Ascending aorta (tissue), 2 donors: ENCODE measurements around the gene C17orf50. TPM values are rescaled to one million over a fixed set of nuclear protein-coding genes. Genes with fewer than 3 reads are reported as not detected.
A peak's percentile ranks its signal among the peaks of the same experiment; 100 is the strongest.

Experiments used
- DNase-seq, 2 donors: peaks; one replicate each; pipeline ENCODE4 v3.0.0-alpha.2; 2019; ENCODE audit warnings: low spot score in 2 of 2
- H3K27ac ChIP-seq, 2 donors: fragments of 200-600 bp; sonication (generic); one replicate each; pipeline ENCODE4 v1.5.1; 2016 to 2017; ENCODE audit warnings: mild to moderate bottlenecking in 1 of 2
- H3K27me3 ChIP-seq: fragments of 200-600 bp; sonication (generic); one replicate; pipeline ENCODE4 v1.5.1; 2017
- H3K36me3 ChIP-seq, 2 donors: fragments of 200-600 bp; sonication (generic); one replicate each; pipeline ENCODE4 v1.5.1; 2016
- H3K4me1 ChIP-seq, 2 donors: fragments of 200-600 bp; sonication (generic); one replicate each; pipeline ENCODE4 v1.5.1; 2016 to 2017; ENCODE audit warnings: mild to moderate bottlenecking in 1 of 2
- H3K4me3 ChIP-seq, 2 donors: fragments of 200-600 bp; sonication (generic); one replicate each; pipeline ENCODE4 v1.5.1; 2016 to 2017; ENCODE audit warnings: mild to moderate bottlenecking in 1 of 2
- H3K9me3 ChIP-seq, 2 donors: fragments of 200-600 bp; sonication (generic); one replicate each; pipeline ENCODE4 v1.5.1; 2016
- intact Hi-C: fragments of 100-400 bp; cut with DNase I; formaldehyde crosslinking; loops from one replicate; pipeline ENCODE4 v1.15.1; 2023
- total RNA-seq: library from RNA; depleted of rRNA; stranded (reverse); fragments of >200 nt; gene quantifications from one replicate; pipeline ENCODE4 v1.1.0, GENCODE V29; 2016
- TF ChIP-seq, protein P1 (sequence below), 3 experiments: fragments of 200-600 bp in 2 of 3; fragments of 450-650 bp in 1 of 3; sonication (generic) in 2 of 3; IDR thresholded peaks; one replicate each; pipeline ENCODE4 v1.5.1; 2016 to 2019; ENCODE audit warnings: antibody characterized with exemption in 3 of 3, mild to moderate bottlenecking in 1 of 3, moderate library complexity in 1 of 3

C17orf50 gene
- total RNA-seq, 1 donor from 2014 or later = not detected

DNA sequence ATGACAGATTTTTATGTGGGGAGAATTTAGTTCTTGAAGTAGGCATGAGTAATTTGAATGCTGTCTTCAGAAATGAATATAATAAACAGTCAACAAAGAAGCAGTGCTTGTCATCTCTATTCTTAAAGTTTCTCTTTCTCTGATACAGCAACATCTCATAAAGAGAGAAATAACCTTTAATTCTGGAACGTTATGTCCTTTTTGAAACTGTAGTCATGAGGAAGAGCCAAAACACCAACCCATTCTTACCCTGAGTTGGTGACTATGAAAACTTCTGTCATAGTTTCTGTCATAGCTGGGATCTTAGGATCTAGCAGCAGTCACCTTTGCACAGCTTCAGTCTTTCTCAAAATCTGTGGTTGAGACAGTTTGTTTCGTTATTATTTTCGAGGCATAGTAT, 44.5 kb upstream of the C17orf50 start:
- Histone ChIP-seq H3K36me3 (peaks cover 10 to 14% of the 10 kb centered on the region in 2 donors), H3K4me3 (no peak overlapping the region), H3K4me1 (peaks cover 12 to 45% of the 10 kb centered on the region in 2 donors), H3K27me3 (no peaks in the 10 kb centered on the region), H3K27ac (peak overlapping the region; percentile 74 to 85), H3K9me3 (no peaks in the 10 kb centered on the region)
- TF ChIP-seq, protein P1, sequence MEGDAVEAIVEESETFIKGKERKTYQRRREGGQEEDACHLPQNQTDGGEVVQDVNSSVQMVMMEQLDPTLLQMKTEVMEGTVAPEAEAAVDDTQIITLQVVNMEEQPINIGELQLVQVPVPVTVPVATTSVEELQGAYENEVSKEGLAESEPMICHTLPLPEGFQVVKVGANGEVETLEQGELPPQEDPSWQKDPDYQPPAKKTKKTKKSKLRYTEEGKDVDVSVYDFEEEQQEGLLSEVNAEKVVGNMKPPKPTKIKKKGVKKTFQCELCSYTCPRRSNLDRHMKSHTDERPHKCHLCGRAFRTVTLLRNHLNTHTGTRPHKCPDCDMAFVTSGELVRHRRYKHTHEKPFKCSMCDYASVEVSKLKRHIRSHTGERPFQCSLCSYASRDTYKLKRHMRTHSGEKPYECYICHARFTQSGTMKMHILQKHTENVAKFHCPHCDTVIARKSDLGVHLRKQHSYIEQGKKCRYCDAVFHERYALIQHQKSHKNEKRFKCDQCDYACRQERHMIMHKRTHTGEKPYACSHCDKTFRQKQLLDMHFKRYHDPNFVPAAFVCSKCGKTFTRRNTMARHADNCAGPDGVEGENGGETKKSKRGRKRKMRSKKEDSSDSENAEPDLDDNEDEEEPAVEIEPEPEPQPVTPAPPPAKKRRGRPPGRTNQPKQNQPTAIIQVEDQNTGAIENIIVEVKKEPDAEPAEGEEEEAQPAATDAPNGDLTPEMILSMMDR (IDR thresholded peaks at IDR 0.05) = no peak
- no peak for DNase-seq
- intact Hi-C loops = loop anchor here (5.0 to 10.0 kb wide), 2 partner anchors 281 to 1464 kb away; partner anchors contain the start of gene SLFN12

DNA sequence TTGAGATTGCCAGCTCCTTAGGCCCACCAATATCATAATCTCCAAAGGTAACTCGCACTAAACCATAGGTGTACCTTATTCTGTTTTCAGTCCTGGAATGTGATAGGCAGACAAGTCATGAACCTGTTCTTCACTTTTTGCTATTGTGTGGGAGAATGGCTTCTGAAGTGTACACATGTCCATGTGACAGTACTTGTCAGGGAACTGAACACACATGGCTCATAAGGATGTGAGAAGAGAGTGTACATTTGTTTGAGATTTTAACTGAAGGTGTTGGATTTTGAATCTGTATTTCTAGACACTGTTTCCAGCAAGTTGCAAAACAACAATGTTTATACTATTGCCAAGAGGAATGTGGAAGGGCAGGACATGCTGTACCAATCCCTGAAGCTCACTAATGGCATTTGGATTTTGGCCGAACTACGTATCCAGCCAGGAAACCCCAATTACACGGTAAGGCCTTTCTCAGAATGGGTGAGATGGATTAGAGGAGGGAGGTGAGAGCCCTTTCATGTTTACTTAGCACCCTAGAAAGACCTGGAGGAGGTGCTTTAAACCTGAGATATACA, 43.7 kb upstream of the C17orf50 start:
- peak overlapping the region; percentile 74 to 85 for H3K27ac ChIP-seq

GRCh38 chr17:35717475-35717874, 43.2 kb upstream of the C17orf50 start:
- no peaks in the 10 kb centered on the region for H3K9me3 ChIP-seq
- H3K4me3 ChIP-seq = peak overlapping the region in 1 of 2 donors; percentile 17
- TF ChIP-seq, protein P1 (IDR thresholded peaks at IDR 0.05) = no peak
- H3K36me3 ChIP-seq = peaks cover 4 to 18% of the 10 kb centered on the region in 2 donors
- intact Hi-C loops = loop anchor here (5.0 to 10.0 kb wide), 2 partner anchors 283 to 1465 kb away; partner anchors contain the start of gene SLFN12
- no peaks in the 10 kb centered on the region for H3K27me3 ChIP-seq
- H3K27ac ChIP-seq = peak overlapping the region; percentile 74 to 85
- no peak for DNase-seq
- H3K4me1 ChIP-seq = peaks cover 12 to 42% of the 10 kb centered on the region in 2 donors

More for the DNA sequence above, 43.7 kb upstream of the C17orf50 start:
- Histone ChIP-seq H3K4me3 (peak overlapping the region in 1 of 2 donors; percentile 17), H3K27me3 (no peaks in the 10 kb centered on the region), H3K9me3 (no peaks in the 10 kb centered on the region), H3K36me3 (peaks cover 4 to 14% of the 10 kb centered on the region in 2 donors), H3K4me1 (peaks cover 12 to 45% of the 10 kb centered on the region in 2 donors)
- TF ChIP-seq, protein P1 (IDR thresholded peaks at IDR 0.05) = no peak
- intact Hi-C loops = loop anchor here (5.0 to 10.0 kb wide), 2 partner anchors 282 to 1465 kb away; partner anchors contain the start of gene SLFN12
- DNase-seq = peak in 1 of 2 donors; percentile 82

DNA sequence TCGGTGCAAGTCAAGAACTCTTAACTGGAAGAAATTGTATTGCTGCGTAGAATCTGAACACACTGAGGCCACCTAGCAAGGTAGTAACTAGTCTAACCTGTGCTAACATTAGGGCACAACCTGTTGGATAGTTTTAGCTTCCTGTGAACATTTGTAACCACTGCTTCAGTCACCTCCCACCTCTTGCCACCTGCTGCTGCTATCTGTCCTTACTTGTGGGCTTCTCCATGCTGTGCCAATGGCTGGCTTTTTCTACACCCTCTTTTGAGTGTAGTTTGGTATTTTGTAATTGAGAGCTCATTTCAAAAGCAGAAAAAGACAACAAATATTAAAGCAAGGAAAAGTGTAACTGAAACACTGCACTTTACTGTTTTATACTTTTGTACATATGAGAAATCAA, 37.0 kb upstream of the C17orf50 start:
- Histone ChIP-seq H3K4me1 (peaks cover 0 to 3% of the 10 kb centered on the region in 2 donors), H3K9me3 (no peaks in the 10 kb centered on the region), H3K27me3 (no peaks in the 10 kb centered on the region), H3K27ac (no peak overlapping the region), H3K36me3 (peaks cover 29 to 47% of the 10 kb centered on the region in 2 donors), H3K4me3 (no peak overlapping the region)
- intact Hi-C loops = no loop called here
- TF ChIP-seq, protein P1 (IDR thresholded peaks at IDR 0.05) = no peak
- DNase-seq = no peak

GRCh38 chr17:35725058-35725457, 35.6 kb upstream of the C17orf50 start:
- intact Hi-C loops = no loop called here
- H3K27me3 ChIP-seq = no peaks in the 10 kb centered on the region
- H3K36me3 ChIP-seq = peaks cover 27 to 47% of the 10 kb centered on the region in 2 donors
- no peak overlapping the region for H3K4me3 ChIP-seq
- H3K27ac ChIP-seq = no peak overlapping the region
- H3K9me3 ChIP-seq = no peaks in the 10 kb centered on the region
- peaks cover 0 to 3% of the 10 kb centered on the region in 2 donors for H3K4me1 ChIP-seq
- no peak for DNase-seq
- TF ChIP-seq, protein P1 (IDR thresholded peaks at IDR 0.05) = no peak
